IPS-20b (cell line): Measurements from ENCODE around the gene LAMC1.
"Not testable (repeated sequence)": the region's sequence is repeated elsewhere in the genome, so short reads cannot be mapped to it uniquely, and the experiment has no call there.

Source experiments
- H3K27ac ChIP-seq: one replicate; pipeline ENCODE4 v1.5.1; 2013; ENCODE audit warnings: low read length
- H3K27me3 ChIP-seq: 2 replicates; pipeline ENCODE4 v1.6.1; 2013; ENCODE audit warnings: mild to moderate bottlenecking, low read length, inconsistent platforms; ENCODE audit not compliant: insufficient read depth
- H3K36me3 ChIP-seq: 2 replicates; pipeline ENCODE4 v1.6.1; 2013; ENCODE audit warnings: low read depth, mild to moderate bottlenecking, inconsistent platforms, low read length, moderate library complexity; ENCODE audit not compliant: insufficient read depth
- H3K4me1 ChIP-seq: 2 replicates; pipeline ENCODE4 v1.6.1; 2013; ENCODE audit warnings: mild to moderate bottlenecking, control low read depth, inconsistent platforms, low read length, moderate library complexity; ENCODE audit not compliant: insufficient read depth
- H3K4me3 ChIP-seq: 2 replicates; pipeline ENCODE4 v1.5.1; 2013; ENCODE audit warnings: mild to moderate bottlenecking, low read length, inconsistent platforms
- H3K9ac ChIP-seq: 2 replicates; pipeline ENCODE4 v1.6.1; 2013; ENCODE audit warnings: low read depth, mild to moderate bottlenecking, inconsistent platforms, low read length, moderate library complexity
- H3K9me3 ChIP-seq: 2 replicates; pipeline ENCODE4 v1.6.1; 2013; ENCODE audit warnings: mild to moderate bottlenecking, low read depth, low read length, inconsistent platforms; ENCODE audit not compliant: insufficient read depth

The LAMC1 gene

DNA sequence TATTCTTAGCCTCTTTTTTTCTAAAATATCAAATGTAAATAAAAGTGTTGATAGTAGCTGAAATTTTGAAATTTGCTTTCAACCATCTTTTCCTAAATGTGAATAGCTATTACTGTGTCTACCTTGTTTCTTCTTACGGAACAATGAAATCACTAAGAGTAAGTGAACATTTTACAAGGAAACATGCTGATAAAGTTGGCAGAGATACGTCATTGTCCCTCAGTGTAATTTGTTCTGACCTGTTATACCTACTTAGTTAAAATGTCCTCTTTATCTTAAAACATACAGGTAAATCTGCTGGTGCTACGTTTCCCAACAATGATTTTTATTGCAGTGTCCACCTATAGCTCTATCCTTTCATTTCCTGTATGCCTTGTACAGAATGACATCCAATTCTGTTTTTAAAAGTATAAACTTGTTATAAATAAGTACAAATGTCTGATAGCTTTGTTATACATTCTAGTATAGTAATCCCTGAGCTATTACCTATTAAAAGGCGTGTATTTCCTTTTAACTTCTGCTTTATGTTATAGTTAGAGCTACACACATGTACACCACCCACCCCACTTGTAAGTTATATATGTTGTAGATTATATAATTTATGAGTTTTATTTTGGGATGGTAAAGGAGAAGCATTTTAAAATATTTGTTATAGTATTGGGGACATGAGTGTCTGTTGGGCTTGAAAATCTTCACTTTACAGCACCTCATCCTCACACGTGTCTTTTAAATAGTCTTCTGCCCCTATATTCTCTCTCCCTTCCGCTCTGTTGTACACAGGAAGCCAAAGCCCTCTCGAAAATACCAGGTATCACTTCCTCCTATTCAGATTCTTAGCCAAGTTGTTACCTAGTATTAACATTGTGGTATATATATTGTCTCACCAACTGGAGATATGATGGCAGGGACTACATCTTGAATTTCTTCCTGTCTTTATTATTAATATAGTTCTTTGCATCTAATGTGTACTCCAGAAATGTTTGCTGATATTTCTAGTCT, 25.2 kb downstream of the LAMC1 start:
- Histone ChIP-seq H3K36me3 (no peaks in the 10 kb centered on the region), H3K4me1 (peaks cover 3% of the 10 kb centered on the region; the same call in 1 of the 2 replicates), H3K27me3 (no peaks in the 10 kb centered on the region), H3K4me3 (no peak overlapping the region), H3K9ac (no peak overlapping the region), H3K27ac (no peak overlapping the region), H3K9me3 (no peaks in the 10 kb centered on the region)

DNA sequence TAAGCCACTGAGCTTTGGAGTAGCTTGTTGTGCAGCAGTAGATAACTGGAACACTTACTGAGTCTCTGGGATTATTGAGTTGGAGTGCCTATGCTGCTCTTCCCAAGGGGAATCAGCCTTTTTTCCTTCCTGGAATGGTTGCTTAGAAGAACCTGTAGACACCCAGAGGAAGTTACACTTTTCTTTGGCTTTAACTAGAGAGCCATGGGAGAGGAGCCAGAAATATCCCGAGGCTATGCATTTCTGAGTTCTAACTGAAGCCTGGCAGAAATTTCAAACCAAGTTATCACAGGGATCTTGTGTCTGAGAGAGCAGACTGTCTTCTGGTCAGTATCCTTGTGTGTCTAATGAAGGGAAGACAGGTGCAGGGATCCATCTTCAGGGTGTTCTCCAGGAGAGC, 28.3 kb downstream of the LAMC1 start:
- no peaks in the 10 kb centered on the region for H3K9me3 ChIP-seq
- 0 out of 2 replicates have a peak, but pooled peaks cover 4% of the 10 kb centered on the region for H3K4me1 ChIP-seq
- H3K4me3 ChIP-seq: no peak overlapping the region
- no peaks in the 10 kb centered on the region for H3K36me3 ChIP-seq
- no peak overlapping the region for H3K9ac ChIP-seq
- H3K27me3 ChIP-seq: no peaks in the 10 kb centered on the region
- H3K27ac ChIP-seq: no peak overlapping the region

DNA sequence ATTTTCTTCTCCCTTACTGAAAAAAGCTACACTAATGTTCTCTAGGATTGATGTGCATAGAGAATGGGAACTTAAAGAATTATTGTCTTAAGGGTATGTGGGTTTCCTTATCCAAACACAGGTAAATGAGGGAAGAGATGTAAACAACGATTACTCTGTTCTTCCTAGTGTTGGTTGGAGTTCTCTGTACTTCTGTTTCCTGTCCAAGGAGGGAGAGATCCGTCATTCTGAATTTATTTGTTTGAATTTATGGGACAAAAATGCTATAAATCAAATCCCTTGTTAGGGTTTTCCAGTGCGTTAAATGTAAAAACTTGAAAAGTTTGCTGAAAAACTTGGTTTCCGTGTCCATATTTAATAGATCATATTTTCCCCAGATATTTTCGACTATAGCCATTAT, 29.6 kb downstream of the LAMC1 start:
- Histone ChIP-seq H3K4me1 (0 out of 2 replicates have a peak, but pooled peaks cover 10% of the 10 kb centered on the region), H3K36me3 (no peaks in the 10 kb centered on the region), H3K9ac (no peak overlapping the region), H3K4me3 (no peak overlapping the region), H3K27me3 (no peaks in the 10 kb centered on the region), H3K27ac (no peak overlapping the region), H3K9me3 (no peaks in the 10 kb centered on the region)

DNA sequence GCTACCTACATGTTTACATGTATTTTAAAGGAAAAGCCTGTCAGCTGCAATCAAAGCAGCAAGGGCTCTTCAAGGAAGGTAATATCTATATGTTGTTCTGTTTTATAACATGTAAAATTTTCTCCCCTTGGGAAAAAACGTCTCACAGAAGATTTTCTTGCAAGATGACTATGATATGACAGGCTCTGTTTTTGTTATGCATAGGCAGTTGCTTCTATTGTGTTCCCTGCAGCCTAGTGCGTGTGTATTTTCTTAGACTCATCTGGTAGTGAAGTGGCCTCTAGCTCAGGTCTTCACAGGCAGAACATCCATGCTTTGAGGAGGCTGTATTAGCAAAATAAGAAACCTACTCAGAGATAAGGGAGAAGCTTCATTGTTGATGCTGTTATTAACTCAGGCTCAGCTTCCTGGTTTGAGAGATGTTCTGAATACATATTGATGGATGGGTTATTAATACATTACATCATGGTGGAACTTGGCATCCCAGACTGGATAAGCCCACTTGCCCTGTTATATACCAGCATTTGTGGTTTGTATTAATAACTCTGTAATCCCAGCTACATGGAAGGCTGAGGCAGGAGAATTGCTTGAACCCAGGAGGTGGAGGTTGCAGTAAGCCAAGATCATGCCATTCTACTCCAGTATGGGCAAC, 35.8 kb downstream of the LAMC1 start:
- Histone ChIP-seq H3K27ac (no peak overlapping the region), H3K36me3 (no peaks in the 10 kb centered on the region), H3K4me1 (0 out of 2 replicates have a peak, but pooled peaks cover 15% of the 10 kb centered on the region), H3K9me3 (no peaks in the 10 kb centered on the region), H3K4me3 (no peak overlapping the region), H3K27me3 (no peaks in the 10 kb centered on the region), H3K9ac (no peak overlapping the region)

DNA sequence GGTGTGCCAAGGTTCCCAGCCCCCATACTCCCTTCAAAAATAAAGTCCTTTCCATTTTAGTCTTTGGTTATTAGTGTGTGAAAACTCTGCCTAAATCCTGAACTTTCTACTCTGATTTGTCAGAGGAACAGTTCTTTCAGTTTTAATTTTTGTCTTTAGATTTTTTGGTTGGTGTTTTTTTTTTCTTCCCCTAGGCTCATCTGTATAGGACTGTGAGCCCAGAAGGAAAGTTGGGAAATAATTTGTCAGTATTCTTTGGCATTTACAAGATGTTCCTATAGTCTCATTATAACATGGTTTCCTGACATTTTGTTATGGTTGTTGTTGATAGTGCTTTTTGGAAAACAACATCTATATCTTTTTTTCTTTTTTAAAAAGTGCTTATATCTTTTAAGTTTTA, 38.0 kb downstream of the LAMC1 start:
- 0 out of 2 replicates have a peak, but pooled peaks cover 13% of the 10 kb centered on the region for H3K4me1 ChIP-seq
- H3K27me3 ChIP-seq: no peaks in the 10 kb centered on the region
- H3K27ac ChIP-seq: no peak overlapping the region
- no peak overlapping the region for H3K4me3 ChIP-seq
- no peak overlapping the region for H3K9ac ChIP-seq
- H3K9me3 ChIP-seq: no peaks in the 10 kb centered on the region
- no peaks in the 10 kb centered on the region for H3K36me3 ChIP-seq

DNA sequence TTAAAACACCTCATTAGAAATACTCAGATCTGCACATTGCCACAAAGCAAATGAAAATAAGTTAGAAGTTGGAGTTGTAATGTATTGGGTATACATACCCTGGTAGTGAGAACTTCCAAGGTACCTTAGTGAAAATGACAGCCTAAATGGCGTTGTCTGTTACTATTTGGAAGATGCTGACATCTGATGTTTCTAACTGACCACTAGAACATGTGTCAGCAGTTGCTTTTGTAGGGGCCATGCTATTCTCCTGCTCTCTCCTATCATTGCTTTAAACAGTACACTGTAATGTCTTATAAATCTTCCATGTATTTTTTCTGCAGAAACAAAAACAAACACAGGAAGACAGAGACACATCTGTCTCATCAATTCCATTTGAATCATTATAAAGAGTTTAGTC, 40.1 kb downstream of the LAMC1 start:
- H3K27ac ChIP-seq: no peak overlapping the region
- H3K9me3 ChIP-seq: no peaks in the 10 kb centered on the region
- no peak overlapping the region for H3K9ac ChIP-seq
- H3K4me1 ChIP-seq: 0 out of 2 replicates have a peak, but pooled peaks cover 5% of the 10 kb centered on the region
- H3K4me3 ChIP-seq: no peak overlapping the region
- no peaks in the 10 kb centered on the region for H3K36me3 ChIP-seq
- no peaks in the 10 kb centered on the region for H3K27me3 ChIP-seq

DNA sequence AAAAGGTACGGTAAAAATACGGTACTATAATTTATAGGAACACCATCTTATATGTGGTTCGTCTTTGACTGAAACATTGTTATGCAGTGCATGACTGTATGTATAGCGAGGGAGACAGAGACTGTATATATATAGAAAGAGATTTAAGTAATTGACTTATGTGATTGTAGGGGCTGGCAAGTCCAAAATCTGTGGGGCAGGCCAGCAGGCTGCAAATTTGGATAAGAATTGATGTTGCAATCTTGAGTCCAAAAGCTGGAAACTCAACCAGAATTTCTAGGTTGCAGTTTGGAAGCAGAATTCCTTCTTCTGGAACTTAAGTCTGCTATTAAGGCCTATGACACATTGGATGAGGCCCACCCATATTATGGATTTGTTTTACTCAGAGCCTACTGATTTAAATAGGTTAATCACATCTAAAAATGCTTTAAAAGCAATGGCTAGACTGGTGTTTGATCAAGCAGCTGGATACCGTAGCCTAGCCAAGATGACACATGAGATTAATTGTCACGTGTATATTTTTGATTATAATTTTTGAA, 42.0 kb downstream of the LAMC1 start:
- Histone ChIP-seq H3K9ac (no peak overlapping the region), H3K4me1 (no peaks in the 10 kb centered on the region), H3K27ac (no peak overlapping the region), H3K4me3 (no peak overlapping the region), H3K9me3 (no peaks in the 10 kb centered on the region), H3K36me3 (no peaks in the 10 kb centered on the region), H3K27me3 (no peaks in the 10 kb centered on the region)

DNA sequence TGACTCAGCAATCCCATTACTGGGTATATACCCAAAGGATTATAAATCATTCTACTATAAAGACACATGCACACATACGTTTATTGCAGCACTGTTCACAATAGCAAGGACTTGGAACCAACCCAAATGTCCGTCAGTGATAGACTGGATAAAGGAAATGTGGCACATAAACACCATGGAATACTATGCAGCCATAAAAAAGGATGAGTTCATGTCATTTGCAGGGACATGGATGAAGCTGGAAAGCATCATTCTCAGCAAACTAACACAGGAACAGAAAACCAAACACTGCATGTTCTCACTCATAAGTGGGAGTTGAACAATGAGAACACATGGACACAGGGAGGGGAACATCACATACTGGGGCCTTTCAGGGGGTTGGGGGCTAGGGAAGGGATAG, 43.2 kb downstream of the LAMC1 start:
- H3K36me3 ChIP-seq, H3K9ac ChIP-seq, H3K4me1 ChIP-seq, H3K9me3 ChIP-seq, H3K4me3 ChIP-seq, H3K27me3 ChIP-seq, H3K27ac ChIP-seq: not testable (repeated sequence)

DNA sequence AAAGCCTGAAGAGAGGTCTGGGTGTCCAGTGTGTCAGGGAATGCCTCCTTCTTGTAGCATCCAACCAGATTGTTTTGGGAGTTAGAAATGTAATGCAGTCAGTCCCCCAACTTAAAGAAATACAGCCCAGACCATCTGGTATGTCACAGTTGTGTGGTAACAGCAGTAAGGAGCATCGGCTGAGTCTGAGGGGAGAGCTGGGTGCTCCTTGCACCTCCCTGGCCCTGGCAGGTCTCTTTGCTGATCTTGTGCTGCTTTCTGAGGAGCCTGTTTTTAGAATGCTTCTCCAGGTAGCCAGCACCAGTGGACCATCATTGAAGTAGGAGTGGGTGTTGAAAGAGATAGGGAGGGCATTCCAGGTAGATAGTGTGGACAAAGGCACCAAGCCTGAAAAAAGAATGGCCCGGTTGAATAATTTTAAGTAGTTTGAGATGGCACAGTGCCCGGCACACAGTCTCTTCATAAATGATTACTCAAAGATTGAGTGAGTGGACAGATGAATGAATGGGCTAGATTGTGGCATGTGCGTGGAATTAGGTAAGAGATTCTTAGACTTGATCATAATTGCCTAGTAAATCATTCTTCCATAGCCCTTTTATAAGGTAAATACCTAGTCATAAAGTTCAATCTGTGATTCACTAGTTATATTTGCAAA, 46.5 kb downstream of the LAMC1 start:
- peaks cover 6% of the 10 kb centered on the region; the same call in 1 of the 2 replicates for H3K9me3 ChIP-seq
- no peak overlapping the region for H3K27ac ChIP-seq
- H3K9ac ChIP-seq: no peak overlapping the region
- no peak overlapping the region for H3K4me3 ChIP-seq
- no peaks in the 10 kb centered on the region for H3K36me3 ChIP-seq
- H3K27me3 ChIP-seq: no peaks in the 10 kb centered on the region
- peaks cover 8% of the 10 kb centered on the region for H3K4me1 ChIP-seq

DNA sequence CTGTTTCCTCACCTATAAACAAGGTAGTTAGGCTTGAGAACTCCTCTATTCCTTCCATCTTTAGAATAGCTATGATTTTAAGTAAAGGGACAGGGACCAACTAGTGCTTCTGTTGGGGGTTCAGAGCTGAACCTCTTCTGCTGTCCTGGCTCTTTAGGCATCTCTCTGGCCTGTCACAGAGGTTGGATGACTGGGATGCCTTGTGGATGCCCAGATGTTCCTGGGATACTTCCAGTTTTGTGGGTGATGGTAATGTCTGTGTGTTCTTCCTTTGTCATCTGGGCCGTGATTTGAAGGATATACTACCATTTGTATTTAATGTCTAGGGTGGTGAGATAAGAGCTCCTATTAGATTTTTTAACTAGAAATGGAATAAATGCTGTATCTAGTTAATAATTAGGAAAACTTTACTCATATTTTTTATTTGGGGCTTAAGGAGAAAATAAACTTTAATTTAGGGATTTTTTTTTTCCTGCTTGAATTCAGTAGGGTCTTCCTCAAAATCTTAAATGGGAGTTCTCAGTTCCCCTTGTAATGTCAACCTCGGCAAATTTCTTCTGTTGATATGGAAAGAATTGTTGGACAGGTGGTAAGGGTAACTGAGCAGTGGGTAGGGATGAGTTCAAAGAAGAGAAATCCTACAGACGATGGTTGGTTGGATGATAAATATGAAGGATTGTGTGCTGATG, 47.2 kb downstream of the LAMC1 start:
- H3K4me3 ChIP-seq: no peak overlapping the region
- H3K36me3 ChIP-seq: no peaks in the 10 kb centered on the region
- H3K9me3 ChIP-seq: peaks cover 6% of the 10 kb centered on the region; the same call in 1 of the 2 replicates
- H3K27me3 ChIP-seq: no peaks in the 10 kb centered on the region
- no peak overlapping the region for H3K9ac ChIP-seq
- peaks cover 8% of the 10 kb centered on the region for H3K4me1 ChIP-seq
- no peak overlapping the region for H3K27ac ChIP-seq
